DND-41 (cell line): ENCODE results near the gene VEGFC.

Experiments used
- ATAC-seq: fragments of 200-7000 bp; cut with Tn5 transposase; 3 replicates; pipeline ENCODE4 v1.9.1; 2021; ENCODE audit warnings: low read depth; ENCODE audit not compliant: insufficient read depth
- DNase-seq: peaks from one replicate; pipeline ENCODE4 v3.0.0-alpha.2; 2020
- H2AFZ ChIP-seq: 2 replicates; pipeline ENCODE4 v1.6.0; 2012; ENCODE audit warnings: low read depth, low read length
- H3K27ac ChIP-seq: 2 replicates; pipeline ENCODE4 v1.5.1; 2012; ENCODE audit warnings: low read length, inconsistent platforms
- H3K27me3 ChIP-seq: fragments of 200-600 bp; sonication (generic); 2 replicates; pipeline ENCODE4 v1.6.0; 2012; ENCODE audit warnings: low read length, mild to moderate bottlenecking, inconsistent platforms; ENCODE audit not compliant: insufficient read depth, poor library complexity
- H3K36me3 ChIP-seq: 2 replicates; pipeline ENCODE4 v1.5.1; 2012; ENCODE audit warnings: low read length, inconsistent platforms; ENCODE audit not compliant: insufficient read depth
- H3K4me1 ChIP-seq: 2 replicates; pipeline ENCODE4 v1.5.1; 2012; ENCODE audit warnings: mild to moderate bottlenecking, low read length; ENCODE audit not compliant: insufficient read depth
- H3K4me2 ChIP-seq: 2 replicates; pipeline ENCODE4 v1.6.0; 2012; ENCODE audit warnings: mild to moderate bottlenecking, moderate library complexity, low read length, inconsistent platforms; ENCODE audit not compliant: insufficient read depth
- H3K4me3 ChIP-seq, 2 experiments: fragments of 200-600 bp in 1 of 2; shearing (Covaris generic) in 1 of 2; 2 replicates each; pipeline ENCODE4 v1.5.1; 2012 to 2016; ENCODE audit warnings: inconsistent platforms in 2 of 2, low read length in 2 of 2, mild to moderate bottlenecking in 2 of 2, low read depth in 1 of 2, moderate library complexity in 1 of 2
- H3K79me2 ChIP-seq: 2 replicates; pipeline ENCODE4 v1.6.0; 2012; ENCODE audit warnings: low read length, inconsistent platforms; ENCODE audit not compliant: insufficient read depth
- H3K9ac ChIP-seq: 2 replicates; pipeline ENCODE4 v1.6.0; 2012; ENCODE audit warnings: low read depth, mild to moderate bottlenecking, inconsistent platforms, low read length, moderate library complexity
- H3K9me3 ChIP-seq: 2 replicates; pipeline ENCODE4 v1.5.1; 2012; ENCODE audit warnings: low read length, moderate library complexity, mild to moderate bottlenecking, inconsistent platforms; ENCODE audit not compliant: insufficient read depth, severe bottlenecking
- H4K20me1 ChIP-seq: 2 replicates; pipeline ENCODE4 v1.6.0; 2012; ENCODE audit warnings: low read length; ENCODE audit not compliant: insufficient read depth
- CTCF ChIP-seq: IDR thresholded peaks from 2 replicates; pipeline ENCODE4 v1.5.1; 2012; ENCODE audit warnings: borderline replicate concordance, low read length, moderate library complexity, mild to moderate bottlenecking; ENCODE audit not compliant: poor library complexity, severe bottlenecking; ENCODE audit errors: extremely low read depth
- EZH2 ChIP-seq: IDR thresholded peaks from 3 replicates; pipeline ENCODE4 v1.6.1; 2012; ENCODE audit warnings: borderline replicate concordance, low read depth, mild to moderate bottlenecking, moderate library complexity, low read length, inconsistent platforms; ENCODE audit not compliant: severe bottlenecking

The VEGFC gene

DNA sequence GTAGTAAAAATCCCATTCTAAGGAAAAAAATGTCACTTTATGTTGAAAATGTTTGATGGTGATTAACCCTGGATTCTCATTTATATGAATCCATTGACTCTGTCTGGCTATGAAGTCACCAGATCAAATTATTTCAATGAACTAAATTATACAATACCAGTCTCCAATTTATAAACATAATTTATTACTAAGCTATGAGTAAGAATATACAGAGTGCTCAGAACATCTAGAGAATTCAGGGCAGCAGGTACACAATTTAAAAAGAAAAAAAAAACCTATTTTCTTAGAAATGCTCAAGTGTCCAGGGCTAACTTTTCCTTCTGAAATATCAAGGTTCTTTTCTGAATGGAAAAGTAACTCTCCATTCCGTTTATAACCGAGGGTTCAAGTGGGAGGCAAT, 48.6 kb downstream of the VEGFC start:
- ATAC-seq: no peak
- no peaks in the 10 kb centered on the region for H3K9me3 ChIP-seq
- H3K79me2 ChIP-seq: no peaks in the 10 kb centered on the region

GRCh38 chr4:176742211-176742610, 50.5 kb downstream of the VEGFC start:
- Histone ChIP-seq H3K27me3 (no peaks in the 10 kb centered on the region), H4K20me1 (no peaks in the 10 kb centered on the region; the same call in 1 of the 2 replicates), H3K4me1 (no peaks in the 10 kb centered on the region), H3K36me3 (no peaks in the 10 kb centered on the region), H3K79me2 (no peaks in the 10 kb centered on the region), H3K27ac (no peak overlapping the region), H3K4me3 (no peak overlapping the region), H3K9ac (no peak overlapping the region), H3K4me2 (no peak overlapping the region), H3K9me3 (no peaks in the 10 kb centered on the region), H2AFZ (no peak overlapping the region)
- DNase-seq (no peak), ATAC-seq (no peak)
- TF ChIP-seq EZH2: no peak
- TF ChIP-seq CTCF: no peak

More for the DNA sequence above, 48.6 kb downstream of the VEGFC start:
- TF ChIP-seq EZH2: no peak
- no peak for TF ChIP-seq CTCF
- H3K4me2 ChIP-seq: no peak overlapping the region
- no peak overlapping the region for H3K27ac ChIP-seq
- no peaks in the 10 kb centered on the region for H3K4me1 ChIP-seq
- no peaks in the 10 kb centered on the region for H3K36me3 ChIP-seq
- H4K20me1 ChIP-seq: no peaks in the 10 kb centered on the region; the same call in 1 of the 2 replicates
- DNase-seq: no peak
- H3K27me3 ChIP-seq: no peaks in the 10 kb centered on the region
- no peak overlapping the region for H3K4me3 ChIP-seq
- H2AFZ ChIP-seq: no peak overlapping the region
- no peak overlapping the region for H3K9ac ChIP-seq

DNA sequence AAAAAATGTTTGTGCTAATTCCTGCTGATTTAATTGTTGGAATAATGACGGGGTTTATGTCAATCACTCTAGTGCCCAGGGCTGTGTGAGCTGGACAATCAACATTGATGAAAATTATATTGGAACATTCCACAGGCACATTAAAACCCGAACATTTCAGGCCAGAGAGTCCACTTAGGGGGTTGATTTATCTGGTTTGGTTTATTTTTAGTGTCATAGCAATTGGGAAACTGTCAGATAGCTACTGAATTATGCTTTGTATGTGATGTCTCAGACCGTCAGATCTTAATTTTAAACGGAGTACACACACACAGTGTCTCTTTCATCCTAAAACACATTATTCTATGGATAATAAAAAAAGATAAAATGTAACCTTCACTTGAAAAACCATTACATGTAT, 51.5 kb downstream of the VEGFC start:
- Histone ChIP-seq H3K27ac (no peak overlapping the region), H3K4me1 (no peaks in the 10 kb centered on the region), H3K79me2 (no peaks in the 10 kb centered on the region), H3K9ac (no peak overlapping the region), H2AFZ (no peak overlapping the region), H3K36me3 (no peaks in the 10 kb centered on the region), H3K27me3 (no peaks in the 10 kb centered on the region), H3K9me3 (no peaks in the 10 kb centered on the region), H3K4me2 (no peak overlapping the region), H3K4me3 (no peak overlapping the region), H4K20me1 (no peaks in the 10 kb centered on the region; the same call in 1 of the 2 replicates)
- ATAC-seq: no peak
- TF ChIP-seq EZH2 (no peak), CTCF (no peak)
- DNase-seq: no peak

GRCh38 chr4:176735300-176735699, 57.4 kb downstream of the VEGFC start:
- H3K4me3 ChIP-seq: no peak overlapping the region
- no peaks in the 10 kb centered on the region for H3K36me3 ChIP-seq
- no peak overlapping the region for H3K4me2 ChIP-seq
- no peak for TF ChIP-seq EZH2
- TF ChIP-seq CTCF: no peak
- no peaks in the 10 kb centered on the region for H3K9me3 ChIP-seq
- H3K27me3 ChIP-seq: no peaks in the 10 kb centered on the region
- H3K79me2 ChIP-seq: no peaks in the 10 kb centered on the region
- no peak for DNase-seq
- H3K27ac ChIP-seq: no peak overlapping the region
- ATAC-seq: no peak
- H2AFZ ChIP-seq: no peak overlapping the region
- H4K20me1 ChIP-seq: no peaks in the 10 kb centered on the region; the same call in 1 of the 2 replicates
- H3K4me1 ChIP-seq: no peaks in the 10 kb centered on the region
- no peak overlapping the region for H3K9ac ChIP-seq
